GM21390 (cell line): ENCODE measurements around the gene VPS37C.
"Not testable (repeated sequence)": the region's sequence is repeated elsewhere in the genome, so short reads cannot be mapped to it uniquely, and the experiment has no call there.

Source experiments
- ATAC-seq: cut with Tn5 transposase; IDR thresholded peaks from one replicate; pipeline ENCODE4 v1.9.1; 2021; ENCODE audit not compliant: unreplicated experiment

VPS37C gene

DNA sequence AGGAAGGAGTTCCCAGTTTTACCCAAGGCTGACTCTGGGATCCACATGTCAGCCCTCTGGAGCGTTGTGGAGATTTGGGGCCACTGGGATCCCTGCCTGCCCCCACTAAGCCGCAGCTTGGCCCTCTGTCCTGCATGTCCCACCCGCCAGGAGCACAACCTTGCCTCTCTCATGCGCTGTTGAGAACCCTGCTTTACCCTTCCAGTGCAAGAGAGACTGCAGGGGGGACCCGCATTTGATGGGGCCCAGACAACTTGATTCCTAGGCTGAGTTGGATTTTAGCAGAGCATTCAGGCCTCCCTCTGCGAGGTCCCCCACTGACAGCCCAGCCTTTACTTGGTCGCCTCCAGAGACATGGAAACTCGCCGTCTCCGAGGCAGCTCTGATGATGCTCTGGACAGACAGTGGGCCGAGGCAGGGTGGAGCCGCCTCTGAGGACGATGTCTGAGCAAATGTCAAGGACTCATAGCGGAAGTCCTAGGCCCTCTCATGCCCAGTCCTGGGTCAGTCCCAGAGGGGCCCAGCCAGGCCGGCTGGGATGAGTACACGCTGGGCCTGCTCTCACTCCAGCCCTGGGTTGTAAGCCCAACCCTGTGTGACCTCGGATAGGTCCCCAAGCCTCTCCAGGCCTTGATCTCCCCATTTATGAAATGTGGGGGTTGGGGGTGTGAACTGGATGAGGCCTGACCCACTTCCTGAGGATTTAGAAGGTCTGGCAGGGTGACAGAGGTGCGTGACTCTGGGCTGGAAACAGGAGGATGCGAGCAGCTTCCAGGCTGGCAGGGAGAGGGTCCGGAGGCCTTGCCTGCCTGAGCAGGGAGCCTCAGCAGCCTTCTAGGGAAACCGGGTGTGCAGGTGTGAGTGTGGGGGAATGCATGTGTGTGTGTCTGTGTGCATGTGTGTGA is 58.3 kb downstream of the VPS37C start:
- ATAC-seq: no peak

- no peak for ATAC-seq
These were observed 62.4 kb downstream of the VPS37C start for GRCh38 chr11:61098778-61099177.

DNA sequence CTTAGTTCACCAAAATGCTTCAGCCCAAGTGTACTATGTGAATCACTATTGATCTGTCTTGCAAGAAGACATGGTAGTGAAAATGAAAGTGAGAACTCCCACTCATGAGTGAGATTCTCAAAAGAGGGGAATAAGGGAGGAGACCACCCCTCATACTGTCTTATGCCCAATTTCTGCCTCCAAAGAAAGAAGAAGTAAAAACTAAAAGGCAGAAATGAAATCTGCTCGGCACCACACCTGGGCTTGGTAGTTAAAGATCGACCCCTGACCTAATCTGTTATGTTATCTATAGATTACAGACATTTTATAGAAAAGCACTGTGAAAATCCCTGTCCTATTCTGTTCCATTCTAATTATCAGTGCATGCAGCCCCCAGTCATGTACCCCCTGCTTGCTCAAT is 63.0 kb downstream of the VPS37C start:
- not testable (repeated sequence) for ATAC-seq

DNA sequence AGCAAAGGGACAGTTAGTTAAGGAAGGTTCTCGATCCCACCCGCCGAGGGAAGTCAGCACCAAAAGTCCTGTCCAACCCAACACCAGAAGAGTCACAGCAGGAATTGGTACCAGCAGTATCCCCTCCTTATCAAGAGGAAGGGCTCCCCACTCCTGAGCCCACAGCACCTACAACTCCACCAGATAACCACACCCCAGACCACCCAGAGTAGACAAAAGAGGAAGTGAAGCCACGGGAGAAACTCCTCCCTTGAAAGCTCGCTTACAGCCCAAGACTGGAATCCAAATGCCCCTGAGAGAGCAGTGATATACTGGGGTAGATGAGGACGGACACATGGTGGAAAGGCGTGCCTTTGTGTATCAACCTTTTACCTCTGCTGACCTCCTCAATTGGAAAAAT is 66.2 kb downstream of the VPS37C start:
- ATAC-seq: no peak

DNA sequence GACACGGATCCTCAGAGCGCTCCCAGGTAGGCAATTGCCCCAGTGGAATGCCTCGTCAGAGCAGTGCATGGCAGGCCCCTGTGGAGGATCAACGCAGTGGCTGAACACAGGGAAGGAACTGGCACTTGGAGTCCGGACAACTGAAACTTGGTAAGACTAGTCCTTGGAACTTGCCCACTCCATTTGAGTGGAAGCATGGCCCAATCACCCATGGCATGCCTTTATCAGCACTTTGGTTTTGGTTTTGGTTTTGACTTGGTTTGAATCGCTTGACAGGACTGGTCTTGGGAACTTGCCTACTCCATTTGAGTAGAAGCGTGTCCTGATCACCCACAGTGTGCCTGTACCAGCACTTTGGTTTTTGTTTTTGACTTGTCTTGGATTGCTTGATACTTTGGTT is 67.1 kb downstream of the VPS37C start:
- ATAC-seq: not testable (repeated sequence)

DNA sequence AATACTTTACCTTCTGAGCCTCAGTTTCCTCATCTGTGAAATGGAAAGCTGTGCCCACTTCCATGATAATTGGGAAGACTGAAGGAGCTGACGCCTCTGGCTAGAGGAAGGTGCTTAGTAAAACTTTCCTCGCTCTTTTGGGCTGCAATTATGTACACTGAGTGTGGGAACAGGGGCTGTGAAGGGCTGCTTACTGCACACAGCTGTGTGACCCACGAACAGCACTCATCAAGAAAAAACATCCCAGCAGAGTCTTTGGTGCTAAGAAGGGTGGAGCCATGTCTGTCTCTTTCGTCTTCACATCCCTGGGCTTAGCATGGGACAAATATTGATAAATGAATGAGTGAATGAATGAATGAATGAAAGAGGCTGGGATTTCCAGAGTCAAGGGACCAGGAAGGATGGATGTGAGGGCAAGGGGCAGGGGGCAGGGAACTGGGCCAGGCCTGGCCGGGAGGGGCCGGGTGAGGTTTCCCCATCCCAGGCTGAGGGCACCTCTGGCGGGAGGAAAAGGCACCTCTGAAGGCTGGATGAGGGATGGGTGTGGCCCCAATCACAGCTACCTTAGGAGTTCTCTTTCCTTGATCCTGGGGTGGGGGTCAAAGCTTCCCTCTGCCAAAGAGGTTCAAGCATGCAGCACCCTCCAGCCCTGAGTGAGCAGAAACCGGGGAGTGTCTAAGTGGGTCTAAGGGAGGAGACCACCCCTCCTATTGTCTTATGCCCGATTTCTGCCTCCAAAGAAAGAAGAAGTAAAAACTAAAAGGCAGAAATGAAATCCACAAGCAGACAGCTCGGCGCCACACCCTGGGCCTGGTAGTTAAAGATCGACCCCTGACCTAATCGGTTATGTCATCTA is 68.1 kb downstream of the VPS37C start:
- no peak for ATAC-seq

GRCh38 chr11:61092280-61092766 is 68.9 kb downstream of the VPS37C start:
- peak; percentile 56 for ATAC-seq

DNA sequence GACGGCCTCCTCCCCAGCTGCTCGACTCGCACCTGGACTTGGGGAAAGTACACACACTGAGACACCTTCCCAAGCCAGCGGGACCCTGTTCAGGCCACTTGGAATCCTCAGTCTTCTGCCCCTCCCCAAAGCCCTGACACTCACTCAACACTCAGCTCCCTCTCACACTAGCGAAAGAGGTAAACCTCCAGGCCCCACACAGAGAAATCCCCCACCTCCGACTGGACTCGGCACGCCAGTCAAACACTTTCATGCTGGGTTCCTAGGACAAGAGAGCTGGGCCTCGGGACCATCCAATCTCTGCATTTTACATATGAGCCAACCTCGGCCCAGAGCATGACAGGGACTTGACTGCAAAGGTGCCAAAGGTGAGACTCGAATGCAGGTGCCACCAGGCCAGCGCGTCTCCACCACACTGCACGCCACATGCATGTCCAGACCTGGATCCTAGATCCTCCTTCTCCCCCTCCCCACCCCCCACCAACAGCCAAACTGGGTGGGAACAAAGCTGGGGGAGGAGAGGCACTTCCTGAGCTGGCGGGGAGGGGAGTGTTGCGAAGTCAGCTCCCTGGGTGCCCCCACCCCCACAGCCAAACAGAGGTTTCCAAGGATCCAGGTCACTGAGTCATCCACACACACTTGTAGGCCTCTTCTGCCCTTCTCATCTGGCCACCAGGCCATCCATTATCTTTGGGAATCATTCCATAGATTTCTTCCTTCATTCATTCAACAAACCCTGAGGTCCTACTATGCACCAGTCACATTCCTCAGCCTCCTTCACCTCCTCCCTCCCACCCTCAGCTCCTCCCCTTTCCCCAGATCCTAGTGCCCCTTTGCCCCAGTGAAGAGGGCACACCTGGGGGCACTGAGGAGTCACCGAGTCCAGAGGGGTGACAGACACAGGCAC is 69.6 kb downstream of the VPS37C start:
- no peak for ATAC-seq

- ATAC-seq: no peak
These were observed 70.2 kb downstream of the VPS37C start for GRCh38 chr11:61090982-61091372.

DNA sequence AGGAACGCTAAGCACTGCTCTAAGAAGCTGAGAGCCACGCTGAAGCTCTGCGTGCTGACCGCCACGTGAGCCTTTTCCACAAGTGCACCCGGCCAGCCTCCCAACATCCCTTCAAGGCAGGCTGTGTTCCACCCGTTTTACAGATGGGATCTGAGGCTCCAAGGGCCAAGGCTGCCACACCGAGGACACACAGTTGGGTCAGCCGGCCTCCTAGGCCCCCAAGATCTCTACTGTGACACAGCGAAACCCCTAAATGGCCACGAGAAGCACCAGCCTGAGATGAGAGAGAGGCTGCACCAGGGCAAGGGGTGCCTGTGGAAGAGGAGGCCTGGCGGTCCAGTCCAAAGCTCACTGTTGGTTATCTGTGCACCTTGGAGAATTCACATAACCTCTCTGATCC is 70.7 kb downstream of the VPS37C start:
- no peak for ATAC-seq

DNA sequence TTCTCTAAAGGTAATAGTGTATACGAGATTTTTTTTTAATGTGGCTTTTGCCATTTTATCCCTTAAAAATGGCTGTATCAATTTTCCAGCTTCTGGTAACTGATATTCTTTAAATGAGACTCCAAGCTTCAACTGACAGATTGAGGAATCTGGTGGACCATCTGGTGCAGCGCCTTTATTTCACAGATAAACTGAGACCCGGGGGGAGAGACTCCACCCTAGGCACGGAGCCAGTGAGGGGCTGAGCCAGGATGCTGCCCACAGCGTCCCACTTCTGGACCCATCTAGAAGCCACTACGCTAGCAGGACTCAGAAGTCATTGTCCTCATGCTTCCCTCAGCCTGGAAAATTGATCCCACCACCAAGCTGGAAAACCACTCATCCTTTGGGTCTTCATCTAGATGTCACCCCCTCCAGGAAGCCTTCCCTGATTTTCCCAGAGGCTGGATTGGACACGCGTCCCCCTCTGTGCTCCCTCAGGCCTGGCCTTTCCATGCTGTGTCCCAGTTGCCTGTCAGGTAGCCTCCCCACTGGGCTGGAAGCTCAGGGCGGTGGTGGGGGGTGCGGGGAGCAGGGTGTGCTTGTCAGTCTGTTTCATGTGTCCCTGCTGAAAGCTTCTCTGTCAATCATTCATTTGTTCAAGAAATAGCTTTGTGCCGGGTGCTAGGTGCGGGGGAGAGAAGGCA is 71.3 kb downstream of the VPS37C start:
- no peak for ATAC-seq

- no peak for ATAC-seq
These were observed 73.7 kb downstream of the VPS37C start for GRCh38 chr11:61087426-61088119.

DNA sequence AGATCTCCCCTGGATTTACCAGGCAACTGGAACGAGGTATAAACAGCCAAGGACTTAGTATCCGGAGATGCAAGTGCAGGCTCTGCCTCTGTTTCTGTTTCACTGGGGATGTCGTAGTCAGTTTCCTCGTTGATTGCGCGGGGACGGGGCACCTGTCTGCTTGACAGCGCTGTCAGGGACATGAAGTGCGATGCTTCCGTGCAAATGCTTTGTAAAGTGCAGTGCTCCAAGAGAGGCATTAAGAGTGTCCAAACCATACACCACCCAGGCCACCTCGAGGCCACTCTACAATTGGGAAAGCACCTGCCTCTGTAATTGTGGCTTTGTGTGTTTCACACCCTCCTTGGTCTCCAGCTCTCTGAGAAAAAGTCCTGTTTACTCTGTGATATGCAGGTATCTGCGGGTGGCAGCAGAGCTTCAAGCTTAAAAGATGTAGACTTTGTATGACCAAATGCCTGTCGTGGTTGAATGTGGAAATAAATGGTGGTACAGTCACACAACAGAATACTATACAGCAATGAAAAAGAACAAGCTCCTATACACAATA is 77.6 kb downstream of the VPS37C start:
- no peak for ATAC-seq

DNA sequence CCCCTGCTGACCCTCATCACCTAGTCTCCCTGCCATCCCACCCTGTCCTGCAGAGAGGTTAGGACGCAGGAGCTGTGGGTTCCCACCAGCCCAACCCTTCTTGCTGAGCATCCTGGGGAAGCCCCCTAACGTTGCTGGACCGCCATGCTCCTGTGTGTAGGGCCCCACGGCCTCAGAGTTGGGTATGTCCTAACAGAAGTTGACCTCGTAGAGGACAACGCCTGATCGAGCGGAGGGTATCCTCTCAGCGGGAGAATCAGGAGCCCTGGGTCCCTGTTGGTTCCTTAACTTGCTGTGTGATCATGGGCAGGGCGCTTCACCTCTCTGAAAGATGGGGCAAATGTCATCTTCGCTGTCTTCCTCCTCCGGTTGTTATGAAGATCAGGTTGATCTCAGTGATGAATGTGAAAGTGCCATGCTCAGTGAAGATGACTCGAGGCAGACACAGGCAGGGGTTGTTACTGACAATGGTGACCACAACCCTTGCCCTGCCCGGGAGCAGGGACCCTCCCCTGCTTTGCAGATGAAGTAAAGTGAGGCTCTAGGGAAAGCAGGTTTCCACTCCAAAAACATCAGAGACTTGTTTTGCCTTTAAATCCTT is 78.2 kb downstream of the VPS37C start:
- no peak for ATAC-seq

GRCh38 chr11:61082062-61082870 is 79.0 kb downstream of the VPS37C start:
- ATAC-seq: no peak

GRCh38 chr11:61080986-61081590 is 80.1 kb downstream of the VPS37C start:
- ATAC-seq: no peak

- no peak for ATAC-seq
These were observed 80.7 kb downstream of the VPS37C start for GRCh38 chr11:61080526-61080925.
